ENCODE data around the gene LRFN5. TPM values are rescaled to one million over a fixed set of nuclear protein-coding genes. Genes with fewer than 3 reads are reported as not detected.
"Not testable (repeated sequence)": the region's sequence is repeated elsewhere in the genome, so short reads cannot be mapped to it uniquely, and the experiment has no call there.

Gene LRFN5
- total and polyA plus RNA-seq, 9 donors = 0.71 to 6.1 (median 2.1) TPM

DNA sequence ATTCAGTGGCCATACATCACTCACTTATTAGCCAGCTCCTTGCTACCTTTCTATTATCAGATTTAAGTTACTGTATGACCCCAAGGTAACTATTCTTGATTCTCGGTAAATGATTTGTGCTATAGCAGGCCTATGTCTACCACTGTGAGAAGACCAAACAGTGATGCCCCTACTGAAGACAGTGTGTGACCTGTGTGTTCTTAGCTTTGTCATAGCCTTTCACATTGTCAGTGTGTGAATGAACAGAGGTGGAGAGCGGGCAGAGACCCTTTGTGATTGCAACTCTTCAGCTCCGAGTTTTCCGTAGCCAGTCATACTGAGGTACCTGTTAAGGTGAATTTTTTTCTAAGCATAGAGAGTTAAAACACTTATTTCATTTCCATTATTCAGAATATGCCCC is 294.0 kb downstream of the LRFN5 start:
- Histone ChIP-seq H3K36me3 (no peaks in the 10 kb centered on the region), H3K27ac (no peak overlapping the region), H3K9me3 (no peaks in the 10 kb centered on the region), H3K27me3 (no peaks in the 10 kb centered on the region), H3K4me3 (no peak overlapping the region), H3K4me1 (ENCODE audit: insufficient read depth) (no peaks in the 10 kb centered on the region)
- WGBS, 3 donors = 96% methylated on average over 4 of the region's 4 CpGs
- DNase-seq = no peak
- no peak for TF ChIP-seq POLR2A (IDR thresholded peaks at IDR 0.05)
- TF ChIP-seq EP300 (IDR thresholded peaks at IDR 0.05) = no peak
- TF ChIP-seq, protein P1, sequence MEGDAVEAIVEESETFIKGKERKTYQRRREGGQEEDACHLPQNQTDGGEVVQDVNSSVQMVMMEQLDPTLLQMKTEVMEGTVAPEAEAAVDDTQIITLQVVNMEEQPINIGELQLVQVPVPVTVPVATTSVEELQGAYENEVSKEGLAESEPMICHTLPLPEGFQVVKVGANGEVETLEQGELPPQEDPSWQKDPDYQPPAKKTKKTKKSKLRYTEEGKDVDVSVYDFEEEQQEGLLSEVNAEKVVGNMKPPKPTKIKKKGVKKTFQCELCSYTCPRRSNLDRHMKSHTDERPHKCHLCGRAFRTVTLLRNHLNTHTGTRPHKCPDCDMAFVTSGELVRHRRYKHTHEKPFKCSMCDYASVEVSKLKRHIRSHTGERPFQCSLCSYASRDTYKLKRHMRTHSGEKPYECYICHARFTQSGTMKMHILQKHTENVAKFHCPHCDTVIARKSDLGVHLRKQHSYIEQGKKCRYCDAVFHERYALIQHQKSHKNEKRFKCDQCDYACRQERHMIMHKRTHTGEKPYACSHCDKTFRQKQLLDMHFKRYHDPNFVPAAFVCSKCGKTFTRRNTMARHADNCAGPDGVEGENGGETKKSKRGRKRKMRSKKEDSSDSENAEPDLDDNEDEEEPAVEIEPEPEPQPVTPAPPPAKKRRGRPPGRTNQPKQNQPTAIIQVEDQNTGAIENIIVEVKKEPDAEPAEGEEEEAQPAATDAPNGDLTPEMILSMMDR (IDR thresholded peaks at IDR 0.05) = no peak
- intact Hi-C loops (cut with DNase I) = no loop called here

DNA sequence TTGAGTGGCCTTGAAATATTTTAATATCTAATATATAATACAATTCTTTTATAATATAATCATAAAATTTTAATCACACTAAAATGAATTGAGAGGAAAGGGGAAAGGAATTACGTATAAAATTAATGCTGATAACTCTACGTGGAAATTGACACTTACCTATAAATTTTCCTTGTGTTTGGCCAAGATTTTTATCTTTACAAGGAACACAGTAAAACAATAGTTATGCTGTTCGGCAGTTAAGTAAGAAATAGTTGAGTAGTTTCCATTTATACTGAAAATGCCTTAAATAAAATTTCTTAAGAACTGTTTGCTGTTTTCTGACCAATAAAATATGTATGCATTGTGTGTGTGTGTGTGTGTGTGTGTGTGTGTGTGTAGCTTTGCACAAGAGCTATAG is 294.4 kb downstream of the LRFN5 start:
- no peak overlapping the region for H3K4me3 ChIP-seq
- no peak overlapping the region for H3K27ac ChIP-seq
- DNase-seq = no peak
- no peaks in the 10 kb centered on the region for H3K9me3 ChIP-seq
- no peaks in the 10 kb centered on the region for H3K4me1 ChIP-seq (ENCODE audit: insufficient read depth)
- no peaks in the 10 kb centered on the region for H3K27me3 ChIP-seq
- no peaks in the 10 kb centered on the region for H3K36me3 ChIP-seq
- intact Hi-C loops (cut with DNase I) = no loop called here
- TF ChIP-seq EP300 (IDR thresholded peaks at IDR 0.05) = no peak
- TF ChIP-seq, protein P1 (IDR thresholded peaks at IDR 0.05) = no peak
- TF ChIP-seq POLR2A (IDR thresholded peaks at IDR 0.05) = no peak
- 39 to 54% (median 50%) methylated on average over 3 of the region's 3 CpGs for WGBS, 3 donors

DNA sequence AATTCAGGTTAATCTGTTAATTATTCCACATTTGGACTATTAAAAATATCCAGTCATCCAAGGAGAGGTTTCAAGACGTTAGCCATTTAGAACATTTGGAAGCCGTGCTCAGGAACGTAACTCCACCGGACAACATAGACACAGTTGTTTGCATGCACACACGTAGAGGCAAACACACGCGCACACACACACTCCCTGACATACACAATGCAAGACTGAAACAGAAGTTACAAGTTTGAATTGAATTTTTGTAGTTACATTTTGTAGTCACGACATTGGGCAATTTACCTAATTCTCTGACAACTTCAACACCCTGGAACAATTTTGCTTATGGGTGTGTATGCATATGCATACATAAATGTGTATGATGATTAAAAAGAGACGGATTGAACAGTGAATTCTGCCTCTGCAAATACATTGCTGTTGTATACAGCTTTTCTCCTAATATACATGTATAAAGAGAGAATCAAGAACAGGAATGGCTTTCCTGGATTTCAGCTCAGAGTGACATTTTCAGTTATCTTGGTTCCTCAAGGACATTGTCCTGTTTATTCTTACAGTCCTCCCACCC is 298.8 kb downstream of the LRFN5 start:
- no peaks in the 10 kb centered on the region for H3K4me1 ChIP-seq (ENCODE audit: insufficient read depth)
- H3K27ac ChIP-seq = no peak overlapping the region
- no peak for DNase-seq
- no peak overlapping the region for H3K4me3 ChIP-seq
- H3K9me3 ChIP-seq = no peaks in the 10 kb centered on the region
- WGBS, 3 donors = 92 to 94% (median 93%) methylated on average over 9 of the region's 9 CpGs
- H3K27me3 ChIP-seq = no peaks in the 10 kb centered on the region
- no peaks in the 10 kb centered on the region for H3K36me3 ChIP-seq
- intact Hi-C loops (cut with DNase I) = no loop called here
- TF ChIP-seq POLR2A (IDR thresholded peaks at IDR 0.05) (no peak), EP300 (IDR thresholded peaks at IDR 0.05) (no peak)
- TF ChIP-seq, protein P1 (IDR thresholded peaks at IDR 0.05) = no peak

DNA sequence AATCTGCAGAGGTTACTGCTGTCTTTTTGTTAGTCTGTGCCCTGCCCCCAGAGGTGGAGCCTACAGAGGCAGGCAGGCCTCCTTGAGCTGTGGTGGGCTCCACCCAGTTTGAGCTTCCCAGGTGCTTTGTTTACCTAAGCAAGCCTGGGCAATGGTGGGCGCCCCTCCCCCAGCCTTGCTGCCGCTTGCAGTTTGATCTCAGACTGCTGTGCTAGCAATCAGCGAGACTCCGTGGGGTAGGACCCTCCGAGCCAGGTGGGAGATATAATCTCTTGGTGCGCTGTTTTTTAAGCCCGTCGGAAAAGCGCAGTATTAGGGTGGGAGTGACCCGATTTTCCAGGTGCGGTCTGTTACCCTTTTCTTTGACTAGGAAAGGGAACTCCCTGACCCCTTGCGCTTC is 304.5 kb downstream of the LRFN5 start:
- H3K4me3 ChIP-seq; H3K4me1 ChIP-seq (ENCODE audit: insufficient read depth); H3K27me3 ChIP-seq; H3K27ac ChIP-seq; H3K9me3 ChIP-seq; H3K36me3 ChIP-seq; intact Hi-C loops (cut with DNase I); DNase-seq: not testable (repeated sequence)
- WGBS, 3 donors = 82 to 86% (median 84%) methylated on average over 12 of the region's 12 CpGs

DNA sequence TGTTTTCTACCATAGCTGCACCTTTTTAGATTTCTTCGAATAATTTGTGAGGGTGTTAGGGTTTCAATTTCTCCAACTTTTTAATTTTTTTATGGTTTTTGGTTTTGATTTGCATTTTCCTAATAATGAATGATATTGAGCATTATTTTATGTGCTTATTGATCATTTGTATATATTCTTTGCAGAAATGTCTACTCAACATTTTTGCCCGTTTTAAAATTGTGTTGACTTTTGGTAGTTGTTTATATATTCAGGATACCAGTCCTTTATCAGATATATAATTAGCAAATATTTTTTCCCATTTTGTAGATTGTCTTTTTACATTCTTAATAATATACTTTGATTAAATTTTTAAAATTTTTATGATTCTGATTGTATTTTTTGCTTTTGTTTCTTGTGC is 306.7 kb downstream of the LRFN5 start:
- Histone ChIP-seq H3K27me3 (no peaks in the 10 kb centered on the region), H3K36me3 (no peaks in the 10 kb centered on the region), H3K4me3 (no peak overlapping the region), H3K9me3 (no peaks in the 10 kb centered on the region), H3K4me1 (ENCODE audit: insufficient read depth) (no peaks in the 10 kb centered on the region), H3K27ac (no peak overlapping the region)
- WGBS, 3 donors = 93 to 95% (median 94%) methylated on average over 2 of the region's 2 CpGs
- DNase-seq = no peak
- intact Hi-C loops (cut with DNase I) = no loop called here
- TF ChIP-seq POLR2A (IDR thresholded peaks at IDR 0.05) = no peak
- TF ChIP-seq, protein P1 (IDR thresholded peaks at IDR 0.05) = no peak
- no peak for TF ChIP-seq EP300 (IDR thresholded peaks at IDR 0.05)
